Fibroblast of the aortic adventitia (primary cell): ENCODE data around the gene CPED1. TPM values are rescaled to one million over a fixed set of nuclear protein-coding genes. Genes with fewer than 3 reads are reported as not detected.
"Not testable (repeated sequence)": the region's sequence is repeated elsewhere in the genome, so short reads cannot be mapped to it uniquely, and the experiment has no call there.

Source experiments
- DNase-seq: peaks from one replicate; pipeline ENCODE4 v3.0.0-alpha.2; 2010; ENCODE audit warnings: low read depth
- H3K4me3 ChIP-seq: 2 replicates; pipeline ENCODE4 v1.5.1; 2011; ENCODE audit warnings: low read depth, mild to moderate bottlenecking, control low read depth, low read length, moderate library complexity
- CTCF ChIP-seq: IDR thresholded peaks from 2 replicates; pipeline ENCODE4 v1.5.1; 2011; ENCODE audit warnings: mild to moderate bottlenecking, low read length, control low read depth, inconsistent platforms; ENCODE audit not compliant: insufficient read depth
- total RNA-seq: library from RNA; depleted of rRNA; stranded (reverse); fragments of >200 nt; gene quantifications from 2 replicates; pipeline ENCODE4 v1.2.3, GENCODE V29; 2012; ENCODE audit warnings: low replicate concordance

The CPED1 gene
- total RNA-seq, 1 donor = 119 TPM

- DNase-seq = no peak
- no peak for TF ChIP-seq CTCF
- H3K4me3 ChIP-seq = no peak overlapping the region
These were observed 46.4 kb downstream of the CPED1 start for GRCh38 chr7:121034929-121035328.

- not testable (repeated sequence) for H3K4me3 ChIP-seq, DNase-seq
These were observed 48.3 kb downstream of the CPED1 start for GRCh38 chr7:121036776-121037175.

- not testable (repeated sequence) for H3K4me3 ChIP-seq, DNase-seq
These were observed 48.8 kb downstream of the CPED1 start for GRCh38 chr7:121037329-121037728.

- no peak for DNase-seq
- no peak for TF ChIP-seq CTCF
- no peak overlapping the region for H3K4me3 ChIP-seq
These were observed 49.6 kb downstream of the CPED1 start for GRCh38 chr7:121037957-121038716.

GRCh38 chr7:121038717-121039509, 50.4 kb downstream of the CPED1 start:
- H3K4me3 ChIP-seq = no peak overlapping the region
- no peak for DNase-seq
- TF ChIP-seq CTCF = no peak

GRCh38 chr7:121039510-121039822, 51.0 kb downstream of the CPED1 start:
- TF ChIP-seq CTCF = no peak
- H3K4me3 ChIP-seq = no peak overlapping the region
- DNase-seq = no peak

GRCh38 chr7:121039994-121040393, 51.5 kb downstream of the CPED1 start:
- H3K4me3 ChIP-seq = no peak overlapping the region
- no peak for TF ChIP-seq CTCF
- no peak for DNase-seq
